ENCODE measurements around the gene TUT4.

The TUT4 gene

DNA sequence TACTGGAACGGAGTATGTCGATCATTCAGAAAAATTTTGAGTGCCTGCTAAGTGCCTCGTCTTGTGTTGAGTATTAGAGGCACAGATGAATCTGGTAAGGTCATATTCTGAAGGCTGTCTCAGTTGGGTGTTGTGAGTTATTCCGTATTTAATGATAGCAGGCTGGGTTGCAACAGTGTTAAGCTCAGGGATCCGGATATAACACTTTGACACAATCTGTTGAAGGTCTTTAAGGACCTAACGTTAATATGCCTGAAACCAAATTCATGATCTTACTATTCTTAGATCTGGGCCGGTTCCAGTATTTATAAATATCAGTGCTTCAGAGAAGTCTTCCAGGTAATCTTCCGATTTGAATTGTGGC, 147.9 kb downstream of the TUT4 start:
- Histone ChIP-seq H3F3A (ENCODE audit: insufficient read depth, low read length) (no peaks in the 10 kb centered on the region), H2AFZ (ENCODE audit: low read length) (no peak overlapping the region), H3K79me2 (ENCODE audit: insufficient read depth, low read length) (peaks cover 42% of the 10 kb centered on the region), H3K4me1 (ENCODE audit: insufficient read depth, low read length, severe bottlenecking) (peaks cover 30% of the 10 kb centered on the region), H3K9me3 (ENCODE audit: low read length) (no peaks in the 10 kb centered on the region), H3K4me3 (ENCODE audit: low read depth, low read length, poor library complexity, severe bottlenecking) (peak overlapping the region; percentile 97), H3K9ac (ENCODE audit: low read length) (peak overlapping the region; percentile 99), H3K27ac (ENCODE audit: low read depth, low read length, poor library complexity, severe bottlenecking) (peak overlapping the region; percentile 86), H3K9me2 (ENCODE audit: low read depth, low read length) (no peaks in the 10 kb centered on the region), H4K20me1 (ENCODE audit: insufficient read depth, low read length) (no peaks in the 10 kb centered on the region), H3K27me3 (ENCODE audit: insufficient read depth, low read length) (no peaks in the 10 kb centered on the region), H3K36me3 (ENCODE audit: insufficient read depth, low read length) (peaks cover 60% of the 10 kb centered on the region), H3K4me2 (ENCODE audit: low read length) (peak overlapping the region; percentile 97)
- TF ChIP-seq CTCF (IDR thresholded peaks at IDR 0.05; ENCODE audit: low read length) (no peak), EZH2 (IDR thresholded peaks at IDR 0.05; ENCODE audit: borderline replicate concordance, low read length) (no peak)

- H3K79me2 ChIP-seq (ENCODE audit: insufficient read depth, low read length): peaks cover 42% of the 10 kb centered on the region
- peaks cover 59% of the 10 kb centered on the region for H3K36me3 ChIP-seq (ENCODE audit: insufficient read depth, low read length)
- H3K9ac ChIP-seq (ENCODE audit: low read length): peak within 1 kb of the TSS; percentile 99
- H4K20me1 ChIP-seq (ENCODE audit: insufficient read depth, low read length): no peaks in the 10 kb centered on the region
- H3K4me1 ChIP-seq (ENCODE audit: insufficient read depth, low read length, severe bottlenecking): peaks cover 30% of the 10 kb centered on the region
- H3K27me3 ChIP-seq (ENCODE audit: insufficient read depth, low read length): no peaks in the 10 kb centered on the region
- no peak for TF ChIP-seq EZH2 (IDR thresholded peaks at IDR 0.05; ENCODE audit: borderline replicate concordance, low read length)
- peak; percentile 68 for TF ChIP-seq CTCF (IDR thresholded peaks at IDR 0.05; ENCODE audit: low read length)
- H3K4me3 ChIP-seq (ENCODE audit: low read depth, low read length, poor library complexity, severe bottlenecking): peak within 1 kb of the TSS; percentile 97
- H2AFZ ChIP-seq (ENCODE audit: low read length): peak within 1 kb of the TSS; percentile 12; the same call in 1 of the 2 replicates
- peak within 1 kb of the TSS; percentile 97 for H3K4me2 ChIP-seq (ENCODE audit: low read length)
- H3K9me3 ChIP-seq (ENCODE audit: low read length): no peaks in the 10 kb centered on the region
- no peaks in the 10 kb centered on the region for H3K9me2 ChIP-seq (ENCODE audit: low read depth, low read length)
- no peaks in the 10 kb centered on the region for H3F3A ChIP-seq (ENCODE audit: insufficient read depth, low read length)
- peak within 1 kb of the TSS; percentile 86 for H3K27ac ChIP-seq (ENCODE audit: low read depth, low read length, poor library complexity, severe bottlenecking)
Observed at GRCh38 chr1:52404116-52404974, 148.5 kb downstream of the TUT4 start, which contains the start of the genes ORC1 and PRPF38A. TSS of gene ORC1 (minus strand) at chr1:52404423. CDS start at chr1:52402223, 2,200 bp downstream. TSS of gene PRPF38A (plus strand) at chr1:52404602. CDS start at chr1:52404750, 148 bp downstream.

- no peaks in the 10 kb centered on the region for H3K9me2 ChIP-seq (ENCODE audit: low read depth, low read length)
- no peaks in the 10 kb centered on the region for H4K20me1 ChIP-seq (ENCODE audit: insufficient read depth, low read length)
- H3K27ac ChIP-seq (ENCODE audit: low read depth, low read length, poor library complexity, severe bottlenecking): peak overlapping the region; percentile 86
- no peaks in the 10 kb centered on the region for H3F3A ChIP-seq (ENCODE audit: insufficient read depth, low read length)
- H3K4me2 ChIP-seq (ENCODE audit: low read length): peak overlapping the region; percentile 97
- H3K9me3 ChIP-seq (ENCODE audit: low read length): no peaks in the 10 kb centered on the region
- H3K4me3 ChIP-seq (ENCODE audit: low read depth, low read length, poor library complexity, severe bottlenecking): peak overlapping the region; percentile 97
- H3K36me3 ChIP-seq (ENCODE audit: insufficient read depth, low read length): peaks cover 56% of the 10 kb centered on the region
- TF ChIP-seq EZH2 (IDR thresholded peaks at IDR 0.05; ENCODE audit: borderline replicate concordance, low read length) (no peak), CTCF (IDR thresholded peaks at IDR 0.05; ENCODE audit: low read length) (no peak)
- peaks cover 30% of the 10 kb centered on the region for H3K4me1 ChIP-seq (ENCODE audit: insufficient read depth, low read length, severe bottlenecking)
- peak overlapping the region; percentile 12; the same call in 1 of the 2 replicates for H2AFZ ChIP-seq (ENCODE audit: low read length)
- no peaks in the 10 kb centered on the region for H3K27me3 ChIP-seq (ENCODE audit: insufficient read depth, low read length)
- peak overlapping the region; percentile 99 for H3K9ac ChIP-seq (ENCODE audit: low read length)
- peaks cover 42% of the 10 kb centered on the region for H3K79me2 ChIP-seq (ENCODE audit: insufficient read depth, low read length)
Observed at GRCh38 chr1:52403566-52404115, 149.3 kb downstream of the TUT4 start.
